Mammary epithelial cell (primary cell): ENCODE data around the gene GATA2.

Experiments used
- CTCF ChIP-seq, 2 donors: IDR thresholded peaks in 1 of 2; conservative IDR thresholded peaks in 1 of 2; 2 replicates each; pipeline ENCODE4 v1.5.1; 2011 to 2012; ENCODE audit warnings: inconsistent platforms in 2 of 2, low read length in 2 of 2, mild to moderate bottlenecking in 2 of 2, control low read depth in 1 of 2, low read depth in 1 of 2; ENCODE audit not compliant: insufficient read depth in 1 of 2; ENCODE audit errors: extremely low read depth in 1 of 2
- EZH2 ChIP-seq: IDR thresholded peaks from 2 replicates; pipeline ENCODE4 v1.6.1; 2012; ENCODE audit warnings: low read length, inconsistent platforms, borderline replicate concordance

GRCh38 chr3:128487538-128487812 is 5.5 kb downstream of the GATA2 start:
- TF ChIP-seq CTCF (conservative IDR thresholded peaks at IDR 0.05 in 1 of 2, IDR thresholded peaks at IDR 0.05 in 1 of 2; ENCODE audit: extremely low read depth in 1 of 2, insufficient read depth in 1 of 2, low read depth in 1 of 2, low read length in 2 of 2) (no peak), EZH2 (no peak)
